ENCODE results near the gene PRR20C.
"Not testable (repeated sequence)": the region's sequence is repeated elsewhere in the genome, so short reads cannot be mapped to it uniquely, and the experiment has no call there.

Gene PRR20C

GRCh38 chr13:57139781-57140180 is 14.1 kb upstream of the PRR20C start:
- CTCF ChIA-PET: not testable (repeated sequence)

GRCh38 chr13:57140235-57140968 is 13.5 kb upstream of the PRR20C start, which contains the start of gene PRR20A:
PRR20A (plus strand) TSS chr13:57140918; CDS start chr13:57141305, 387 bp downstream.
- DNase-seq; POLR2A ChIA-PET; H3K27me3 ChIP-seq (replicated peaks in 2 of 5; ENCODE audit: control insufficient read depth in 4 of 5, insufficient read depth in 5 of 5, low read length in 4 of 5); H3K27ac ChIP-seq (ENCODE audit: insufficient read depth in 1 of 2, low read depth in 1 of 2, low read length in 2 of 2, poor library complexity in 1 of 2, severe bottlenecking in 2 of 2); H3K9me3 ChIP-seq (ENCODE audit: control extremely low read depth in 1 of 5, control insufficient read depth in 4 of 5, insufficient read depth in 2 of 5, low read depth in 1 of 5, low read length in 4 of 5); H3K36me3 ChIP-seq (ENCODE audit: control insufficient read depth in 4 of 4, insufficient read depth in 4 of 4, low read length in 3 of 4); H3K4me1 ChIP-seq (ENCODE audit: control extremely low read depth in 1 of 4, control insufficient read depth in 4 of 4, insufficient read depth in 4 of 4, low read length in 3 of 4); CTCF ChIA-PET; H3K4me3 ChIP-seq (ENCODE audit: control insufficient read depth in 1 of 7, extremely low read depth in 1 of 7, insufficient read depth in 4 of 7, low read depth in 2 of 7, low read length in 6 of 7): not testable (repeated sequence)
- no CpG with 5 or more reads among the region's 34 CpGs for WGBS (ENCODE audit: insufficient coverage)

More at GRCh38 chr13:57139781-57140180, 14.1 kb upstream of the PRR20C start:
- H3K9me3 ChIP-seq (ENCODE audit: control extremely low read depth in 1 of 5, control insufficient read depth in 4 of 5, insufficient read depth in 2 of 5, low read depth in 1 of 5, low read length in 4 of 5); DNase-seq; H3K4me3 ChIP-seq (ENCODE audit: control insufficient read depth in 1 of 7, extremely low read depth in 1 of 7, insufficient read depth in 4 of 7, low read depth in 2 of 7, low read length in 6 of 7); H3K27me3 ChIP-seq (replicated peaks in 2 of 5; ENCODE audit: control insufficient read depth in 4 of 5, insufficient read depth in 5 of 5, low read length in 4 of 5); H3K27ac ChIP-seq (ENCODE audit: insufficient read depth in 1 of 2, low read depth in 1 of 2, low read length in 2 of 2, poor library complexity in 1 of 2, severe bottlenecking in 2 of 2); POLR2A ChIA-PET; H3K4me1 ChIP-seq (ENCODE audit: control extremely low read depth in 1 of 4, control insufficient read depth in 4 of 4, insufficient read depth in 4 of 4, low read length in 3 of 4); H3K36me3 ChIP-seq (ENCODE audit: control insufficient read depth in 4 of 4, insufficient read depth in 4 of 4, low read length in 3 of 4): not testable (repeated sequence)
- WGBS (ENCODE audit: insufficient coverage): no CpG with 5 or more reads among the region's 18 CpGs

GRCh38 chr13:57147188-57147587 is 6.7 kb upstream of the PRR20C start, which contains the start of gene PRR20B:
PRR20B (plus strand) TSS chr13:57147488; CDS start chr13:57147875, 387 bp downstream.
- H3K9me3 ChIP-seq (ENCODE audit: control extremely low read depth in 1 of 5, control insufficient read depth in 4 of 5, insufficient read depth in 2 of 5, low read depth in 1 of 5, low read length in 4 of 5); H3K4me1 ChIP-seq (ENCODE audit: control extremely low read depth in 1 of 4, control insufficient read depth in 4 of 4, insufficient read depth in 4 of 4, low read length in 3 of 4); H3K27ac ChIP-seq (ENCODE audit: insufficient read depth in 1 of 2, low read depth in 1 of 2, low read length in 2 of 2, poor library complexity in 1 of 2, severe bottlenecking in 2 of 2); H3K27me3 ChIP-seq (replicated peaks in 2 of 5; ENCODE audit: control insufficient read depth in 4 of 5, insufficient read depth in 5 of 5, low read length in 4 of 5); DNase-seq; CTCF ChIA-PET; H3K36me3 ChIP-seq (ENCODE audit: control insufficient read depth in 4 of 4, insufficient read depth in 4 of 4, low read length in 3 of 4); POLR2A ChIA-PET; H3K4me3 ChIP-seq (ENCODE audit: control insufficient read depth in 1 of 7, extremely low read depth in 1 of 7, insufficient read depth in 4 of 7, low read depth in 2 of 7, low read length in 6 of 7): not testable (repeated sequence)
- WGBS (ENCODE audit: insufficient coverage): no CpG with 5 or more reads among the region's 22 CpGs

- H3K27me3 ChIP-seq (replicated peaks in 2 of 5; ENCODE audit: control insufficient read depth in 4 of 5, insufficient read depth in 5 of 5, low read length in 4 of 5); H3K9me3 ChIP-seq (ENCODE audit: control extremely low read depth in 1 of 5, control insufficient read depth in 4 of 5, insufficient read depth in 2 of 5, low read depth in 1 of 5, low read length in 4 of 5); H3K4me1 ChIP-seq (ENCODE audit: control extremely low read depth in 1 of 4, control insufficient read depth in 4 of 4, insufficient read depth in 4 of 4, low read length in 3 of 4); H3K36me3 ChIP-seq (ENCODE audit: control insufficient read depth in 4 of 4, insufficient read depth in 4 of 4, low read length in 3 of 4); H3K4me3 ChIP-seq (ENCODE audit: control insufficient read depth in 1 of 7, extremely low read depth in 1 of 7, insufficient read depth in 4 of 7, low read depth in 2 of 7, low read length in 6 of 7); H3K27ac ChIP-seq (ENCODE audit: insufficient read depth in 1 of 2, low read depth in 1 of 2, low read length in 2 of 2, poor library complexity in 1 of 2, severe bottlenecking in 2 of 2); POLR2A ChIA-PET; CTCF ChIA-PET; DNase-seq: not testable (repeated sequence)
- 97% methylated on average over 5 of the region's 14 CpGs for WGBS (ENCODE audit: insufficient coverage)
Measured at GRCh38 chr13:57148106-57148505, 5.8 kb upstream of the PRR20C start.

- POLR2A ChIA-PET; H3K4me3 ChIP-seq (ENCODE audit: control insufficient read depth in 1 of 7, extremely low read depth in 1 of 7, insufficient read depth in 4 of 7, low read depth in 2 of 7, low read length in 6 of 7); CTCF ChIA-PET; H3K4me1 ChIP-seq (ENCODE audit: control extremely low read depth in 1 of 4, control insufficient read depth in 4 of 4, insufficient read depth in 4 of 4, low read length in 3 of 4); H3K27ac ChIP-seq (ENCODE audit: insufficient read depth in 1 of 2, low read depth in 1 of 2, low read length in 2 of 2, poor library complexity in 1 of 2, severe bottlenecking in 2 of 2); H3K27me3 ChIP-seq (replicated peaks in 2 of 5; ENCODE audit: control insufficient read depth in 4 of 5, insufficient read depth in 5 of 5, low read length in 4 of 5); H3K9me3 ChIP-seq (ENCODE audit: control extremely low read depth in 1 of 5, control insufficient read depth in 4 of 5, insufficient read depth in 2 of 5, low read depth in 1 of 5, low read length in 4 of 5); H3K36me3 ChIP-seq (ENCODE audit: control insufficient read depth in 4 of 4, insufficient read depth in 4 of 4, low read length in 3 of 4); DNase-seq: not testable (repeated sequence)
- WGBS (ENCODE audit: insufficient coverage): no CpG with 5 or more reads among the region's 22 CpGs
Measured at GRCh38 chr13:57160332-57160731, 6.5 kb downstream of the PRR20C start, which contains the start of gene PRR20D. PRR20D (plus strand) TSS chr13:57160632; CDS start chr13:57161019, 387 bp downstream.

- H3K4me1 ChIP-seq (ENCODE audit: control extremely low read depth in 1 of 4, control insufficient read depth in 4 of 4, insufficient read depth in 4 of 4, low read length in 3 of 4); H3K36me3 ChIP-seq (ENCODE audit: control insufficient read depth in 4 of 4, insufficient read depth in 4 of 4, low read length in 3 of 4); DNase-seq; POLR2A ChIA-PET; H3K4me3 ChIP-seq (ENCODE audit: control insufficient read depth in 1 of 7, extremely low read depth in 1 of 7, insufficient read depth in 4 of 7, low read depth in 2 of 7, low read length in 6 of 7); CTCF ChIA-PET; H3K27ac ChIP-seq (ENCODE audit: insufficient read depth in 1 of 2, low read depth in 1 of 2, low read length in 2 of 2, poor library complexity in 1 of 2, severe bottlenecking in 2 of 2); H3K27me3 ChIP-seq (replicated peaks in 2 of 5; ENCODE audit: control insufficient read depth in 4 of 5, insufficient read depth in 5 of 5, low read length in 4 of 5); H3K9me3 ChIP-seq (ENCODE audit: control extremely low read depth in 1 of 5, control insufficient read depth in 4 of 5, insufficient read depth in 2 of 5, low read depth in 1 of 5, low read length in 4 of 5): not testable (repeated sequence)
- no CpG with 5 or more reads among the region's 22 CpGs for whole genome bisulfite sequencing (ENCODE audit: insufficient coverage)
Measured at GRCh38 chr13:57166897-57167296, 13.0 kb downstream of the PRR20C start, which contains the start of gene PRR20E. PRR20E (plus strand) TSS chr13:57167197; CDS start chr13:57167584, 387 bp downstream.

GRCh38 chr13:57191667-57192066 is 37.8 kb downstream of the PRR20C start:
- H3K9me3 ChIP-seq (ENCODE audit: control extremely low read depth in 1 of 5, control insufficient read depth in 4 of 5, insufficient read depth in 2 of 5, low read depth in 1 of 5, low read length in 4 of 5): no peaks in the 10 kb centered on the region
- no peaks in the 10 kb centered on the region for H3K36me3 ChIP-seq (ENCODE audit: control insufficient read depth in 4 of 4, insufficient read depth in 4 of 4, low read length in 3 of 4)
- ChIA-PET CTCF (no interaction called here), POLR2A (no interaction called here)
- no peak overlapping the region for H3K27ac ChIP-seq (ENCODE audit: insufficient read depth in 1 of 2, low read depth in 1 of 2, low read length in 2 of 2, poor library complexity in 1 of 2, severe bottlenecking in 2 of 2)
- H3K27me3 ChIP-seq (replicated peaks in 2 of 5; ENCODE audit: control insufficient read depth in 4 of 5, insufficient read depth in 5 of 5, low read length in 4 of 5): no peaks in the 10 kb centered on the region
- no CpG with 5 or more reads among the region's 1 CpG for WGBS (ENCODE audit: insufficient coverage)
- no peak overlapping the region for H3K4me3 ChIP-seq (ENCODE audit: control insufficient read depth in 1 of 7, extremely low read depth in 1 of 7, insufficient read depth in 4 of 7, low read depth in 2 of 7, low read length in 6 of 7)
- DNase-seq: no peak
- no peaks in the 10 kb centered on the region for H3K4me1 ChIP-seq (ENCODE audit: control extremely low read depth in 1 of 4, control insufficient read depth in 4 of 4, insufficient read depth in 4 of 4, low read length in 3 of 4)

All from common myeloid progenitor, CD34-positive (primary cell).